ENCODE data around the gene SH2D1B. TPM values are rescaled to one million over a fixed set of nuclear protein-coding genes. Genes with fewer than 3 reads are reported as not detected.

SH2D1B gene, protein sequence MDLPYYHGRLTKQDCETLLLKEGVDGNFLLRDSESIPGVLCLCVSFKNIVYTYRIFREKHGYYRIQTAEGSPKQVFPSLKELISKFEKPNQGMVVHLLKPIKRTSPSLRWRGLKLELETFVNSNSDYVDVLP
- under 0.01 TPM in 1 of 2 replicates, not detected in the other for total RNA-seq

DNA sequence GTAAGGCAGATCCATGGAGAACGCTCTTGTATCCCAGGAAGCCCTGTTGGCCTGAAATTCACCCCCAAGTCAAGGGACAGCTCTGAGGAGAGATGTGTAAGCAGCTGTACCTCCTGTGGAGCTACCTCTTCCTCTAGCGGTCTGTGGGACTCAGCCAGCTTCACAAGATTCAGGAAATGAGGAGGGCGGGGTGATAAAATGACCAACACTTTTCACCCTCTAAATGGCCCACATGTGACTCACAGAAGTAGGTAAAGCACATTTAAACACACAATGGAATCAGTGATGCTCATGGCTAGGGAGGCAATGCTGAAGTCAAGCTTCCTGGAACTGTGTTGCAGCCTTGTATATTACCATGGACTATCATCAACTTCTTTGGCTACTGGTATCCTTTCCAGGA, at the start of gene SH2D1B:
SH2D1B (minus strand) TSS at position 135 of the 400 bp plus-strand sequence; CDS start at position 15, 120 bp downstream.

DNA sequence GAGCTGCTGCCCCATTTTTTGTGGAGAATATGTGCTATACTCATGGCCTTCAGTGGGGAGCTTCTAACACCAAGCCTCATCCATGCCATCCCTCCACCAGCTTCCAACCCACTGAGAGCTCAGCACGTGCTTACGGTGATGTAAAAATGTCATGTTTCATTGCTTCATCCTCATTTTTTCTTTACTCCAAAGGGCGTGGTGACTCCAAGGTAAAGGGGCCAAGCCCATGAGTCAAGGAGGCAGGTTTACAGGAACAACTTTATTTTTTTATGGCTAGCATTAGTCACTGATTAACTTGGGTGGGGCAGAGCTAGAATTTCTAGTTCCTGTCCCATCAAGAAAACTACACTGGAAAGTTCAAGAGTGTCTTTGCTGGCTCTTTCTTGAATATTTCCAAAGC, 30.6 kb downstream of the SH2D1B start, which contains the start of gene C1orf226:
C1orf226 (plus strand) TSS at position 346 of the 400 bp plus-strand sequence. CDS start 174 bp downstream, outside the sequence.

DNA sequence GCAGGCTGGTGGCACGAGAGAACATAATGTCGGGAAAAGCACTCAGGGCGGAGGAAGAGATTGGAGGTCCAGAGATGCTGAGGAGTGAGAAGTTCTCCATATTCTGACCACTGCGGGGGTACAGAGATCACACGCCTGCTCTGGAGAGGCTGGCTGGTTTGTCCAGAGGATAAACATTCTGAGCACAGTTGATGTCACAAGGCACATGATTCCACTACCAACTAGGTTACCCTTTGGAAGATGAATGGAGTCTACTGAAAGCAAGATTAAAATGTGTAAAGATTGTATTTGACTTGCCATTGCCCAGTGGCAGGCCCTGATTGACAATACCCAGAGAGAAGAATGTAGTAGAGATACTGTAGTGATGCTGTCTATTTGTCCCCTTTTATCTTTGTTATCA, 35.2 kb downstream of the SH2D1B start, which contains the start of gene SPATA46:
SPATA46 (minus strand) TSS at position 164 of the 400 bp plus-strand sequence; CDS start at position 100, 64 bp downstream.

Other genes with a start within 250 kb of the SH2D1B start
- 0.12 TPM in 1 of 2 replicates, not detected in the other for gene SPATA46, start 35.3 kb downstream of the SH2D1B start, total RNA-seq
- 0.33 and 0.50 TPM in 2 replicates for gene C1orf226, start 30.4 kb downstream of the SH2D1B start, total RNA-seq
- 92.5 and 130 TPM in 2 replicates for gene UHMK1, start 85.7 kb upstream of the SH2D1B start, total RNA-seq
- gene UAP1, start 149.6 kb upstream of the SH2D1B start, total RNA-seq: 181 and 262 TPM in 2 replicates
- gene DDR2, start 220.3 kb upstream of the SH2D1B start, total RNA-seq: 230 and 316 TPM in 2 replicates

All from uterine smooth muscle cell (primary cell).